Hepatic stellate cell (primary cell): Measurements from ENCODE around the gene PDXP.
"Not testable (repeated sequence)": the region's sequence is repeated elsewhere in the genome, so short reads cannot be mapped to it uniquely, and the experiment has no call there.

Experiments used
- DNase-seq: peaks from one replicate; pipeline ENCODE4 v3.0.0; 2011; ENCODE audit warnings: low spot score

PDXP gene, protein sequence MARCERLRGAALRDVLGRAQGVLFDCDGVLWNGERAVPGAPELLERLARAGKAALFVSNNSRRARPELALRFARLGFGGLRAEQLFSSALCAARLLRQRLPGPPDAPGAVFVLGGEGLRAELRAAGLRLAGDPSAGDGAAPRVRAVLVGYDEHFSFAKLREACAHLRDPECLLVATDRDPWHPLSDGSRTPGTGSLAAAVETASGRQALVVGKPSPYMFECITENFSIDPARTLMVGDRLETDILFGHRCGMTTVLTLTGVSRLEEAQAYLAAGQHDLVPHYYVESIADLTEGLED

DNA sequence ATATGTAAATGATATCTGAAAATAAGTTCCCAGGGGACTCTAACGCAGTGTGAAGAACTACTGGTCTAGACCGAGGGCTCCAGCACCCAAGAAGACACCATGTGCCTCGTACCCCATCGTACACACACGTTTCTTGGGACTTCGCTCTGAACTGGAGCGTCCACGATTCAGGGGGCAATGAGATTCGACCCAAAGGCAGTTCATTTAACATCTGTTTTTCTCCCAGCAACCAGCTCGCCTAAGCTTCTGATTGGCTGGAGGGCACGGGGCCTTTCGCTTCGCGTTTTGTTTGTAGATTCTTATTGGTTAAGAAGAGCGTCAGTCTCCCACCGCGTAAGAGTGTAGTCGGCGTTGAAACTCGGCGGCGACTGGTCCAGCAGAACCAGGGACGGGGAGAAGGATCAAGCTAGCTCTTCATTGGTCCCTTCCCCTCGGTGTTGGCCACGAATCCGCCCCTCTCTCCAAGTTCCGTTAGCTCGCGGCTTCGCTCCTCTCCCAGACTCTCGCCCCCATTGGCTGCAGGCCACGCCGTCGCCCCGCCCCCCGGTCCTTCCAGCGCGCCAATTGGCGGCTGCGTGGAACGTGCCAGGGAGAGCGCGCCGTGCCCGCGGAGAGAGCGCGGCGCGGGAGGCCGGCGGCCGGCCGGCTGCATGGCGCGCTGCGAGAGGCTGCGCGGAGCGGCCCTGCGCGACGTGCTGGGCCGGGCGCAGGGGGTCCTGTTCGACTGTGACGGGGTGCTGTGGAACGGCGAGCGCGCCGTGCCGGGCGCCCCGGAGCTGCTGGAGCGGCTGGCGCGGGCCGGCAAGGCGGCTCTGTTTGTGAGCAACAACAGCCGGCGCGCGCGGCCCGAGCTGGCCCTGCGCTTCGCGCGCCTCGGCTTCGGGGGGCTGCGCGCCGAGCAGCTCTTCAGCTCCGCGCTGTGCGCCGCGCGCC lies at the start of gene PDXP:
Gene PDXP, plus strand, starts transcription at position 591 of the 933 bp plus-strand sequence. Its CDS starts 60 bp downstream, at position 651.
- DNase-seq, result peak; percentile 100

DNA sequence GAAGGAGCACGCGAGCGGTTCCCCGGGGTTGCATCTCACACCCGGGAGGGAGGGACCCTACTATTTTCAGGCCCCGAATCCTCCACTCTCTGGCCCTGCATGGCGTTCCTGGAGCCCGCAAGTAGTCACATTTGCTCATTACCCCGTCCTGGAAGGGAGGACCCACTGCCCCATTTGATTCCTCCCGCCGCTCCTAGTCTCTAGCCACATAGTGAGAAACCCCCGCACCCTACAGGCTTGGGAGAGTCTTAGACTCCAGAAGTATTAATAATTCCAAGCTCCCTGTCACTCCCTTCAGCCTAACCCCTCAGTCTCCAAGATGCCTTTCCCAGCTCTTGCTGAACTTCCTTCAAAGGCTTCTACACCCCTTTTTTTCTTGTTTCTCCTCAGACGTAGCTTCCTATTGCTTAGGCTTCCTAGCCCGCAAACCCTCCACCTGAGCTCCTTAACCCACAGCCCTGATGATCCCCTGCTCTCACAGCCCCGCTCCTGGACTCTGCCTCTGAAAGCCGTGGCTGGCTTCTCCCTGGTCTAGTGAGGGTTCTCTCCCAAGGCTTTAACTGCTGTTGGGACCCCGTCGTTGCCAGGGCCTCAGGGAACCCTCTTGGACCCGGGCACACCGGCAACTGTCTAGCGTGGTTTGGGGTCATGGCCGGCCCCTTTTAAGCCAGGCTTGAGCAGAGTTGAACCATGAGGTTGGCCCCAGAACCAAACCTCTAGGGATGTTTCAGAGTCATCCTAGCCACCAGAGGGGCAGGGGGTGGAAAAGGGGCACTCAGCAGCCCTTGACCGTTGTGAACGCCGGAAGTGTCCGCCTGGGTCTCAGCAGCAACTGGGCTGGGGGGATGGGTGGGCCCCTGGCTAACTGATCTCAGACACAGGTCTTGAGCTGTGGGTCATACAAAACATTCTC lies 49.0 kb upstream of the PDXP start:
- peak; percentile 62 for DNase-seq

DNA sequence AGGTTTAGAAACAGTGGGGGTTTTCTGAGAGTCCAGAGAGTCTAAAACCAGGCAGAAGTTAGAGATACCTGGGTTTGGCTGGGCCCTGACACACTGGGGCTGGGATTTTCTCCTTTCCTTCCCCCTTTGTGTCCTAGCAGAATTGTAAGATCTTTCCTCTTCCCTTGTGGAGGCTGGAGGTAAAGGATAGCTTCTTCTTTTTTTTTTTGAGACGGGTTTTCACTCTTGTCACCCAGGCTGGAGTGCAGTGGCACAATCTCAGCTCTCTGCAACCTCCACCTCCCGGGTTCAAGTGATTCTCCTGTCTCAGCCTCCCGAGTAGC lies 48.4 kb upstream of the PDXP start:
- not testable (repeated sequence) for DNase-seq

DNA sequence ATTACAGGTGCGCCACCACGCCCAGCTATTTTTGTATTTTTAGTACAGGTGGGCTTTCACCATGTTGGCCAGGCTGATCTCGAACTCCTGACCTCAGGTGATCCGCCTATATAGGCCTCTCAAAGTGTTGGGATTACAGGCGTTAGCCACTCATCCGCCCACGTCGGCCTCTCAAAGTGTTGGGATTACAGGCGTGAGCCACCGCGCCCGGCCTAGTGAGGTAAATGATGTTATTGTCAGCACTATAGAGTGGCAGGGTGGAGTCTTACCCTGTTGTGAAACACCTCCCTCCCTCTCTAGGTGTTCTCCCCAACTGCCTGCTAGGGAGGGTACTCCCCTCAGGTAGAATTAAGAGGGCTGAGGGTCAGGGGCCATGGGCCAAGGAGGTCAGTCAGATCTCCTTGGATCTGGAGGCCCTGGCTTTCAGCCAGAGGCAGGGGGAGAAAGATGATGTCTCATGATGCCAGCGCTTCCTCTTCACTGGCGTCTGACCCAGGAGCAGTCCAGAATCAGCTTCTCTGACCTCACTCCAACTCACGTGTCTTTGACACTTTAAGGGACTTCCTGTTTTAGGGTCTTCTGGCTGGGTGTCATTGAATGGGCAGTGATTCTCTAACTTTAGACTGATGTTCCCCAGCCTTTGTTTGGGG lies 47.9 kb upstream of the PDXP start:
- no peak for DNase-seq

DNA sequence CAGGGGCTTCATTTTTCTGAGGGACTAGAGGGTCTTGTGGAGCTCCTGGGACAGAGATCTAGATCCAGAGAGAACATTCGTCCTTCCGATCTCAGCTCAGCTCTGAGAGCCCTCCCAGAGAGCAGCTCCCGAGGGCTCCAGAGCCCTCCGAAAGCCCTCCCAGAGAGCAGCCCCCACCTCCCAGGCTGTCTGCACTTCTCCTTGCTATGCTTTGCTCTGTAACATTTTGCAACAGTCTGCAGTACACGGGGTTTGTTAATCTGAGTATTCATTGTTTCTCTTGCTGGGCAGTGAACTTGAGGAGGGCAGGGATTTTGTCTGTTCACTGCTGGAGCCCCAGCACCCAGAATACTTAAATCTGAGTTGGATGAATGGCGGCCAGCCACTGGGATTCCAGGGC lies 47.3 kb upstream of the PDXP start:
- DNase-seq, result no peak

DNA sequence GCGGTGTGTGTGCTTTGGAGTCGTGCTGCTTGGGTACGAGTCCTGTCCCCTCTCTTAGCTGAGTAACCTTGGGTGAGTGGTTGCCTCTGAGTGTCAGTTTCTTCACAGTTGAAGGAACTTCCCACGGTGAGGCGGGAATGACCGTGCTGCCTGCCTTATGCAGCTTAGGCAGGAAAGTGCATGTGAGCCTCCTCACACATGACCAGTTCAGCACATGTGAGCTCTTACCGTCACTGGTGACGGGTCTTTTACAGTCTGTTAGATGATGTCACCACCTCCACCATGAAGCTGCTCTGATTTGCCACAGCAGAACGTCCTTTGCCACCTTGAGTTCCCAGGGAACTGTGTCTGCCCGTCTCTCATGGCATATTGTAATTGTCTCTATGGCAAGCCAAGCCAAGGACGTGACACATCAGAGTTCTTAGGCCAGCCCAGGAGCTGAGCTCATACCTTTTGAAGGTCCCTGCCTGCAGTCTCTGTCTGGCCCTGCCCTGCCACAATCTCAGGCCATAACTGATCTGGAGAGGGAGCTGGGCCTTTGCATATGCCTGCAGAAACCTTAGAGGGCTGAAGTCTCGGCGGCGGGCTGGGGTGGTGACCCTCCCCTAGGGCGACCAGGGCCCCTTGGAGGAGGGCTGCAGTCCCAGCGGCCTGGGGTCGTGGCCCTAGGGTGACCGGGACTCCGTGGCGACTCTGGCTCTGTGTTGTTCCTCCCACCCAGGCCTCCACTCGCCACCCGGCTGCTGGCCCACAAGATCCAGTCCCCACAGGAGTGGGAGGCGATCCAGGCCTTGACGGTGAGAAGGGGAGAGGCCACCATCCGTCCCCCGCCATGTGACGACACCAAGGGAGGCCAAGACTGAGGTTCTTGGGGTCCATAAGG lies 42.1 kb upstream of the PDXP start:
- no peak for DNase-seq

DNA sequence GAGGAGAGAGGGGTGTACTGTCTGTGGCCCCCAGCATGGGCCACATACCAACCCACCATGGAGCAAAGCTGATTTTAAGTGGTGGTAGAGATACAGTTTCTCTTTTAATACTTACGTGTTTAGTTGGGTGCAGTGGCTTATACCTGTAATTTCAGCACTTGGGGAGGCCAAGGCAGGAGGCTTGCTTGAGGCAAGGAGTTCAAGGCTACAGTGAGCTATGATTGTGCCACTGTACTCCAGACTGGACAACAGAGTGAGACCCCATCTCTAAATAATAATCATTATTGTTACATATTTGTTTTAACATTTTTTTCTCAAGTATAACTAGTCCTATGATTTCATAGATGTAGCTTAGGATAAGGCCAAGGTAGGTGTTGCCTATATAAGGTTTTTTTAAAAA lies 41.1 kb upstream of the PDXP start:
- no peak for DNase-seq

DNA sequence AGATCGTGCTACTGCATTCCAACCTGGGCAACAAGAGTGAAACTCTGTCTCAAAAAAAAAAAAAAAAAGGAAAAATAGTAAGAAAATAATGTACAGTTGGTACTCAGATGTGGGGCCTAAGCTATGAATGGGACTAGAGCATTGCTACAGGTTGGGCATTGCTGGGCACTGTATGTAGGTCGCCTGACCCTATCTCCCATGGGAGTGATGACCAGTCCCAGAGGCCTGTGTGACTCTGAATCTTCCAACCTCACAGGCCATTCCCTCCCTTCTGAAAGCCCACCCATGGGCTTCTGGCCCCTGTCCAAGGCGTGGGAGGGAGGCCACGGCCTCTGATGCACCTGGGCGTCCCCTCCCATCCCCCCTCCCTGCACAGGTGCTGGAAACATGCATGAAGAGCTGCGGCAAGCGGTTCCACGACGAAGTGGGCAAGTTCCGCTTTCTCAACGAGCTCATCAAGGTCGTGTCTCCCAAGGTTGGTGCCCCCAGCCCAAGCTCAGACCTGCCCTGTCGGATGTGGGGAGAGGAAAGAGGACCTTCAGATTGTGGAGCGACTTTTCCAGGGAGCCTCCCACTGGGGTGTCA lies 40.4 kb upstream of the PDXP start:
- no peak for DNase-seq

DNA sequence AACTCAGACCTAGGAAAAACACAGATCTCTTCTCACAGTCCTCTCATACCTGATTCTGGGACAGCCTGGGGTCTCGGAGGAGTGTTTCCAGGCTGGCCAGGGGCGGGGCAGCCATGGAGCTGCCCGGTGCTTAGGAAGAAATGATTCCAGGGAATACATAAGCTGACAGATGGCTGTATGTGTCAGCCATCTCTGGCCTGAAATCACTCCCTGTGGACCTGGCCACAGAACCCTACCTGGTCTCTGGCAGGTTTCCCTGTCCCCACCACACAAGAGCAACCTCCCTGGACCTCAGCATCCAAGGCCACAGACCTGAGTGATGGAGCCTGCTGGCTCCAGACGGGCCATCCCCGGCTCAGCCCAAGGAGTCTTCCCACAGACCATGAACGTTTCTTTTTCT lies 39.8 kb upstream of the PDXP start:
- no peak for DNase-seq

DNA sequence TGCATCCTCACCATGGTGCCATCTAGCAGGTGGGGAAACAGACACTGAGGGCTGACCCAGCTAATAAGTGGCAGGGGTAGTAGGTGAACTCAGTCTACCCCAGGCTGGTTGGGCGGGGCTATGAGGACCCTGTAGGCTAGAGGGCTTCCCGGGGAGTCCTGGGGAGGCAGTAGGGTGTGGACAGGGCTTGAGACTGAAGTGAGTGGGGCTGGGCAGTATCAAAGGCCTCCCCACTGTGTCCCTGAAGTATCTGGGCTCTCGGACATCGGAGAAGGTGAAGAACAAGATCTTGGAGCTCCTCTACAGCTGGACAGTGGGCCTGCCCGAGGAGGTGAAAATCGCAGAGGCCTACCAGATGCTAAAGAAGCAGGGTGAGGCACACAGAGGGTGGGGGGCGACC lies 38.5 kb upstream of the PDXP start:
- no peak for DNase-seq

DNA sequence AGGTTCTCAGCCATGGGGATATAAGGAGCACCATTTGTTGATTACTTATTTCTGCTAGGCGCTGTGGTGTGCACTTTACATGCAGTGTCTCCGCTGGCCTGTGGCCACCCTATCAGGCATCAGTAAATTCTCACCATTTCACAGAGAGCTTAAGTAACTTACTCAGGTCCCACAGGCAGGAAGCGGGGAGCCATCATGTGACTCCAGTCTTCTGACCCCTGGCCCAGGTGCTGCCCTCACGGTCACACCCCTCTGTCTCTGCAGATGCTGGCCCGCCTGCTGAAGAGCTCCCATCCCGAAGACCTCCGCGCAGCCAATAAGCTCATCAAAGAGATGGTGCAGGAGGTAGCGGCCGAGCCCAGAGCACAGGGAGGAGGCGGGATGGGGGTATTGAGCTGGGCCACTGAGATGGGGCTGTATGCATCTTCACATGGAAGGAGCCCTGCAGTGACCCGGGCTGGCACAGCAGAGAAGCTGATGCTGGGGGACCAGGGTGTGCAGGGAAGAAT lies 37.1 kb upstream of the PDXP start:
- no peak for DNase-seq

DNA sequence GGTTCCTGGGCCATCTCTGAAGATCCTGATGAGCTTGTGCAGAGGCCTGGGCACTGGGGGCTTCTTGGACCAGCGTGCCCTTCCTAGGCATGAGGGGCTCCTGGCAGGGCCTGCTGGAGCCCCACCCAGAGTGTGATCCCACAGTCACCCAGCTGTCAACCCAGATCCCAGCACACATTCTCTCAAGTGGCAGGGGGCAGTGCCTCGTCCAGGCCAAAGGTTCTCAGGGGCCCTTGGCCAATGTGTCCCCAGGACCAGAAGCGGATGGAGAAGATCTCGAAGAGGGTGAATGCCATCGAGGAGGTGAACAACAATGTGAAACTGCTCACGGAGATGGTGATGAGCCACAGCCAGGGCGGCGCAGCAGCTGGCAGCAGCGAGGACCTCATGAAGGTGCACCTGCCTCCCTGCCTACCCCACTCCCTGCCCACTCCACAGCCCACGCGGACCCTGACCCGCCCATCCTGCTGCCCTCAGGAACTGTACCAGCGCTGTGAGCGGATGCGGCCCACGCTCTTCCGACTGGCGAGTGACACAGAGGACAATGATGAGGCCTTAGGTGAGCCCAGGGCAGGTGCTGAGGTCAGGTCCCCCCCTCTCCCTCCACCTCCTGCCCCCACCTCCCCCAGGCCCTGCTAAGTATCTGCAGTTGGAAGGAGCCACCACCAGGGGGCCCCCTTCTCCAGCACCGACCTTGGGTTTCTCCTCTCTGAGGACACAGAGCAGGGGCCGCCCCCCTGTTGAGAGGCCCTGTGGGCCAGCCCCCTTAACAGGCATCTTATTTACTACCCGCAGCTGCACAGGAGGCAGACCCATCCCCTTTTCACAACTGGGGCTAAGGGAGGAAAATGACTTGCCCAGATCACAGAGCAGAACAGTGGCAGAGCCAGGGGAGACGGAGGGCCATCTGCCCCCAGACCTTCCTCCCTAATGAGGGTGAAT lies 35.2 kb upstream of the PDXP start:
- peak; percentile 81 for DNase-seq

DNA sequence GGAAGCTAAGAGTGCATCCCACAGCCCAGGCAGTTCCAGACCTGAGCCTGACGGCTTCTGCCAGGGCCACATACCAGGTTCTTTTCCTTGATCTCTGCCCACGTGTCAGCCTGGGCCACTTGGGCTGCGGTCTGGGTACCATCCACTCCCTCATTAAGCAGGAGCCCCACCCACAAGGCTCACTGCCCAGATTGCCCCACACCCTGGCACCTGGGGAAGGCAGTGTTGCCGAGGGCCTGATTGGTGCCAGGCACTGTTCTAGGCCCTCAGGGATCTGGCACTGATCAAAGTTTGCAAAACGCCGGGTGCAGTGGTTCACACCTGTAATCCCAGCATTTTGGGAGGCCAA lies 34.5 kb upstream of the PDXP start:
- DNase-seq, result no peak

DNA sequence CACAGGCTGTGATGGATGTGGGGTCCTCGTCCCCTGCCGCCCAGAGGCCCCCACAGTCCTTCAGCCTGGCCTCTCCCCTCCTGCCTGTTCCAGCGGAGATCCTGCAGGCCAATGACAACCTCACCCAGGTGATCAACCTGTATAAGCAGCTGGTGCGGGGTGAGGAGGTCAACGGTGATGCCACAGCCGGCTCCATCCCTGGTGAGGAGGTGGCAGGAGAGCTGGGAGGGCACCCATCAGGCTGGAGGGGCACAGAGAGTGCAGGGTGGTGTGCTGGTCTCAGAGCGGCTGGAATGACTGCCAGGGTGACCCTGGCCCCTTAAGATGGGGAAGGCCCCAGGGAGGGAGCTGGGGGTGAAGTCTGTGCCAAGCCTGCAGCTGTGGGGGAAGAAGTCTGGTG lies 33.6 kb upstream of the PDXP start:
- DNase-seq, result no peak

DNA sequence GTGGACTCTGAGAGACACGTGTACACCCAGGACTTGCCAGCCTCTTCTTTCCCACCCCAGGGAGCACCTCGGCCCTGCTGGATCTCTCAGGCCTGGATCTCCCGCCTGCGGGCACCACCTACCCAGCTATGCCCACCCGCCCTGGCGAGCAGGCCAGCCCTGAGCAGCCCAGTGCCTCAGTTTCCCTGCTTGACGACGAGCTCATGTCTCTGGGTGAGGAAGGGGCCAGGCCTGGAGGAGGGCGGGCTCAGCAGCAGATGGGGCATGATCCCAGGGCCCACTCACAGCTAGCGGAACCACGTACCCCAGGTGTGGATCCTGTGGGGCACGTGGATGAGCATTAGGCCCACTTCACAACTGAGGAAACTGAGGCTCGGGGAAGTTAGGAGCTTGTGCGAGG lies 32.8 kb upstream of the PDXP start:
- no peak for DNase-seq

DNA sequence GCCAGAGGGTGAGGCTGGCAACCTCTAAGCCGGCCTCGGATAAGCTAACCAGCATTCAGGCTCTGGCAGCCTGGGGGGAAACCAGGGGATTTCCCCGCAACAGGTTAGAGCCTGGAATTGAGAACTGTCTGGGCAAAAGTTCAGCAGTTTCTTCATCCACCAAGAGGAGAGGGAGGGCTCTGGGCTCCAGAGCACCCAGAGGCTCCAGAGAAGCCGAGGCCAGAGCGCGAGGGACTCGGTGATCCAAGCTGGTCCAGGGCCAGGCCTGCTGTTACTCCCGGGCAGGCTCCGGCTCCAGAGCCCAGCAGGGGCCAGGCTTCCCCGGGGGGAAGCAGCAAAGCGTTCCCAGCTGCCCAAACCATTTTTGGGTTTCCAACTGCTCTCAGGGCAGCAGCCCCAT lies 32.4 kb upstream of the PDXP start:
- DNase-seq, result no peak

DNA sequence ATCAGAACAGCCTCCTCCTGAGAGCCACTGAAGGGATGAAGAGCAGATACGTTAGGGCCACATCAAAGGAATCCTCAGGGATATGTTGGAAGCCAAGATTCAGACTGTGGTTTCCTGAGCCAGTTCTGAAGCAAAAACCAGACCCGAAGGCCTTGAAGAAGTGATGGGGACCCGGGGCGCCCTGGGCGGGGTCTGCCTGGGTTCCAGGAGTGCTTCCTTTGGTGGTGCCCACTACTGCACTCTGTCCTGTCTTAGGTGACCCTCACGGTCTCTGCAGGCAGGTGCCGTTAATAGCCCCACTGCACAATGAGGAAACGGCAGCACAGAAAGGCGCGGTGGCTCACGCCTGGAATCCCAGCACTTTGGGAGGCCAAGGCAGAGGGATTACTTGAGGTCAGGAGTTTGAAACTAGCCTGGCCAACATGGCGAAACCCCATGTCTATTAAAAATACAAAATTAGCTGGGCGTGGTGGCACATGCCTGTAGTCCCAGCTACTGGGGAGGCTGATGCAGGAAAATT lies 31.9 kb upstream of the PDXP start:
- no peak for DNase-seq

DNA sequence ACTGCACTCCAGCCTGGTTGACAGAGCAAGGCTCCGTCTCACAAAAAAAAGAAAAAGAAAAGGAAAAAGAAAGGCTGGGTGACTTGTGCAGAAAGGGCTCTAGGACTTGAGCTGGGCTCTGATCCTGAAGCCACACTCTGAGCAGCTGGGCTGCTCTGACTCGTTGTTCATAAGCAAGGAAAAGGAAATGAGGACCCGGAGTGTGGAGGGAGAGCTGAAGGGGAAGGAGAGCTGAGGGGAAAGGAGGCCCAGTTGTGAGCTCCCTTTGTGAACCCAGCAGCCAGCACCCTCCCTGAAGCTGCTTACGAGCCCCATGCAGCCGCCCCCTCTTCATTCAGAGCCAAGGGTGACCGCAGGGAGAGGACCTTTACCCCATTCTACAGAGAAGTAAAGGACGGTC lies 31.4 kb upstream of the PDXP start:
- DNase-seq, result no peak

DNA sequence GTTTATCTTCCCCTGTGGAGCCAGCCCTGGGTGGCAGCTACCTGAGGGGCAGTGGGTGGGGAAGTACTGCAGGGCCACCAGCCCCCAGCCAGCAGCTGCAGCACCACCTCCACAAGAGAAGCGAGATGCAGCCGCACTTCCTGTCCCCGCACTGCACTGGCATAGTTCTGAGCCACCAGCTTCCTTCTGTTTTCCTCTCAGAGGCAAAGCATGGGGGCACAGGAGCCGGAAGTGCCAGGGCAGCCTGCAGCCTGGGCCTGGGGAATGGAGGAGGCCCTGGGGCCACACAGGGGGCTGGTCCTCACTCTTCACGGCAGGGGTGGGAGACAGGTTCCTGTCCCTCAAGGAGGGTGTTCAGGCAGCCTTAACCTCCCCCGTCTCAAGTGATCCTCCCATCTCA lies 31.0 kb upstream of the PDXP start:
- no peak for DNase-seq
